Left colon (tissue), 2 donors: ENCODE data around the gene TLR7. TPM values are rescaled to one million over a fixed set of nuclear protein-coding genes. Genes with fewer than 3 reads are reported as not detected.

Source experiments
- ATAC-seq: fragments of 200-7000 bp; cut with Tn5 transposase; one replicate; pipeline ENCODE4 v1.9.1; 2020; ENCODE audit warnings: mild to moderate bottlenecking, moderate library complexity
- DNase-seq, 2 donors: peaks; one replicate each; pipeline ENCODE4 v3.0.0-alpha.2; 2020
- intact Hi-C, 2 donors: fragments of 100-400 bp; cut with DNase I in 1 of 2; cut with micrococcal nuclease in 1 of 2; formaldehyde crosslinking; loops; one replicate each; pipeline versions ENCODE4 v1.11.2 to v1.14.0; 2022; cut with DNase I, micrococcal nuclease
- long read RNA-seq: library from polyadenylated mRNA; unstranded; transcript quantifications from one replicate; pipeline ENCODE4 v2.0.0, GENCODE V29; 2021
- total RNA-seq, 2 donors: library from RNA; stranded (reverse); fragmentation: NEBNext Ultra II Directional; extraction: Animal tissue kit (Norgen Biotek cat#: 25700); gene quantifications; one replicate each; pipeline ENCODE4 v1.2.1, GENCODE V29; 2021
- donor health status: DM: no; HTN: no; CAD: no.
- donor health status: DM: yes; HTN: yes; CAD: no.

The TLR7 gene
- 1 to 10 TPM in 1 of 2 donors, under 1 TPM in 1; 0.27 to 2.0 TPM for total RNA-seq
- long read RNA-seq: 0 reads

GRCh38 chrX:12866451-12867377, at the start of gene TLR7:
TLR7 (plus strand) TSS chrX:12867072; CDS start chrX:12867579, 507 bp downstream.
- ATAC-seq (no peak), DNase-seq (no peak)
- intact Hi-C loops: no loop called here

GRCh38 chrX:12817528-12817927, 49.3 kb upstream of the TLR7 start:
- ATAC-seq (no peak), DNase-seq (no peak)
- intact Hi-C loops: loop anchor here in 1 of 2 donors (5.0 kb wide), 1 partner anchor 75 kb away; no protein-coding TSS in a partner anchor

GRCh38 chrX:12819222-12819621, 47.6 kb upstream of the TLR7 start:
- DNase-seq (no peak), ATAC-seq (no peak)
- intact Hi-C loops: loop anchor here in 1 of 2 donors (5.0 kb wide), 1 partner anchor 73 kb away; no protein-coding TSS in a partner anchor

- DNase-seq (no peak), ATAC-seq (no peak)
- intact Hi-C loops: no loop called here
These were observed 46.1 kb upstream of the TLR7 start for GRCh38 chrX:12820737-12821136.

GRCh38 chrX:12824944-12825343, 41.9 kb upstream of the TLR7 start:
- intact Hi-C loops: no loop called here
- DNase-seq (no peak), ATAC-seq (no peak)

GRCh38 chrX:12825801-12826200, 41.1 kb upstream of the TLR7 start:
- ATAC-seq (no peak), DNase-seq (no peak)
- intact Hi-C loops: no loop called here

GRCh38 chrX:12843061-12843667, 23.7 kb upstream of the TLR7 start:
- no peak for DNase-seq
- intact Hi-C loops: no loop called here
- no peak for ATAC-seq

- ATAC-seq (peak; percentile 36), DNase-seq (no peak)
- intact Hi-C loops: no loop called here
These were observed 23.1 kb upstream of the TLR7 start for GRCh38 chrX:12843668-12844279.

- no peak for DNase-seq
- ATAC-seq: no peak
- intact Hi-C loops: no loop called here
These were observed 22.6 kb upstream of the TLR7 start for GRCh38 chrX:12844319-12844718.

GRCh38 chrX:12865359-12865758, 1.5 kb upstream of the TLR7 start:
- ATAC-seq (no peak), DNase-seq (no peak)
- intact Hi-C loops: no loop called here

GRCh38 chrX:12867685-12868084, 813 bp downstream of the TLR7 start:
- ATAC-seq: no peak
- intact Hi-C loops: no loop called here
- no peak for DNase-seq

GRCh38 chrX:12868747-12869146, 1.9 kb downstream of the TLR7 start:
- intact Hi-C loops: no loop called here
- ATAC-seq (no peak), DNase-seq (no peak)

GRCh38 chrX:12871257-12871656, 4.4 kb downstream of the TLR7 start:
- DNase-seq (no peak), ATAC-seq (no peak)
- intact Hi-C loops: no loop called here

GRCh38 chrX:12872741-12873140, 5.9 kb downstream of the TLR7 start:
- intact Hi-C loops: no loop called here
- DNase-seq (no peak), ATAC-seq (no peak)

GRCh38 chrX:12874581-12874980, 7.7 kb downstream of the TLR7 start:
- DNase-seq (no peak), ATAC-seq (no peak)
- intact Hi-C loops: no loop called here

GRCh38 chrX:12877386-12877785, 10.5 kb downstream of the TLR7 start:
- intact Hi-C loops: no loop called here
- no peak for ATAC-seq
- DNase-seq: no peak

GRCh38 chrX:12878536-12878935, 11.7 kb downstream of the TLR7 start:
- intact Hi-C loops: no loop called here
- DNase-seq (no peak), ATAC-seq (no peak)

- intact Hi-C loops: no loop called here
- DNase-seq (no peak), ATAC-seq (no peak)
These were observed 15.0 kb downstream of the TLR7 start for GRCh38 chrX:12881914-12882313.

- intact Hi-C loops: no loop called here
- ATAC-seq (no peak), DNase-seq (no peak)
These were observed 18.6 kb downstream of the TLR7 start for GRCh38 chrX:12885508-12885907.

- DNase-seq: no peak
- intact Hi-C loops: no loop called here
- ATAC-seq: no peak
These were observed 19.7 kb downstream of the TLR7 start for GRCh38 chrX:12886545-12886944.
